Measurements from ENCODE around the gene UMAD1.

GRCh38 chr7:7654964-7655715 lies 14.6 kb downstream of the UMAD1 start:
- TF ChIP-seq CTCF (IDR thresholded peaks at IDR 0.05; ENCODE audit: extremely low read depth in 1 of 2, insufficient read depth in 1 of 2, low read depth in 1 of 2, low read length in 2 of 2), result no peak
- TF ChIP-seq POLR2A (IDR thresholded peaks at IDR 0.05; ENCODE audit: low read depth, low read length), result no peak
- TF ChIP-seq POLR2AphosphoS5 (IDR thresholded peaks at IDR 0.05; ENCODE audit: insufficient read depth, low read depth, low read length), result no peak
- TF ChIP-seq MAX (IDR thresholded peaks at IDR 0.05; ENCODE audit: insufficient read depth, insufficient read length), result no peak
- no peak for TF ChIP-seq EZH2 (IDR thresholded peaks at IDR 0.05; ENCODE audit: borderline replicate concordance, low read depth, low read length, severe bottlenecking)
- TF ChIP-seq GATA2 (IDR thresholded peaks at IDR 0.05; ENCODE audit: insufficient read depth, insufficient read length, low read depth, low read length), result no peak
- no peak for TF ChIP-seq JUN (IDR thresholded peaks at IDR 0.05; ENCODE audit: borderline replicate concordance, insufficient read depth, insufficient read length, low read depth)
- TF ChIP-seq MYC (IDR thresholded peaks at IDR 0.05; ENCODE audit: low read depth, low read length), result no peak
- TF ChIP-seq FOS (IDR thresholded peaks at IDR 0.05; ENCODE audit: borderline replicate concordance, insufficient read depth, low read length), result no peak
